ENCODE data around the gene MIEF2.

MIEF2 gene

DNA sequence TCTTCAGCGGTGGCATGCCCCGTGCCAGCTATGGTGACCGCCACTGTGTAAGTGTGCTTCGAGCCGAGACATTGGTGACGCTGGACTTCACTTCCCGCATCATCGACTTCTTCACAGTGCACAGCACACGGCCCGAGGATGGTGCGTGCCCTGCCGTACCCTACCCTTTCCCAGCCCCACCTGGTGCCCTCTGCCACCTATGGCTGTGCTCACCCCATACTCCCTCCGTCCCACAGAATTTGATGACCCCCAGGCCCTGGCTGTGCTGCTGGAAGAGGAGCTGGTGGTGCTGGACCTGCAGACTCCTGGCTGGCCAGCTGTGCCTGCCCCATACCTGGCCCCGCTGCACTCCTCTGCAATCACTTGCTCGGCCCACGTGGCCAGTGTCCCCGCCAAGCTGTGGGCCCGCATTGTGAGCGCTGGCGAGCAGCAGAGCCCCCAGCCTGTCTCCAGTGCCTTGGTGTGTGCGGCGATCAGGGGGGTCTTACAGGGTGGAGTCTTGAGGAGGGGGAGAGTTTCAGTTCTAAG lies 25.5 kb upstream of the MIEF2 start:
- no peak for DNase-seq (ENCODE audit: extremely low read depth in 1 of 2, low read depth in 1 of 2)

GRCh38 chr17:18235743-18236256 lies 24.7 kb upstream of the MIEF2 start:
- no peak for DNase-seq (ENCODE audit: extremely low read depth in 1 of 2, low read depth in 1 of 2)

GRCh38 chr17:18236494-18236893 lies 24.0 kb upstream of the MIEF2 start:
- DNase-seq (ENCODE audit: extremely low read depth in 1 of 2, low read depth in 1 of 2) = no peak

DNA sequence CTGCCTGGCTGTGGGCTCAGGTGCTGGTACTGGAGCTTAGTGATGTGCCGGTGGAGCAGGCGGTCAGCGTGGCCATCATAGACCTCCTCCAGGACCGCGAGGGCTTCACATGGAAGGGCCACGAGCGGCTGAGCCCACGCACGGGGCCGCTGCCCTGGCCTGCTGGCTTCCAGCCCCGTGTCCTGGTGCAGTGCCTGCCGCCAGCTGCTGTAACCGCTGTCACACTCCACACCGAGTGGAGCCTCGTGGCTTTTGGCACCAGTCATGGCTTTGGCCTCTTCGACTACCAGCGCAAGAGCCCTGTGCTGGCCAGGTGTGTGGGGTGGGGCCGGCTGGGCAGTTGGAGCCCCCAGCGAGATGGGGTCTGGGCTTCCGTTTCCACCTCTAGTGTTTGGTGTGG lies 23.0 kb upstream of the MIEF2 start:
- no peak for DNase-seq (ENCODE audit: extremely low read depth in 1 of 2, low read depth in 1 of 2)

DNA sequence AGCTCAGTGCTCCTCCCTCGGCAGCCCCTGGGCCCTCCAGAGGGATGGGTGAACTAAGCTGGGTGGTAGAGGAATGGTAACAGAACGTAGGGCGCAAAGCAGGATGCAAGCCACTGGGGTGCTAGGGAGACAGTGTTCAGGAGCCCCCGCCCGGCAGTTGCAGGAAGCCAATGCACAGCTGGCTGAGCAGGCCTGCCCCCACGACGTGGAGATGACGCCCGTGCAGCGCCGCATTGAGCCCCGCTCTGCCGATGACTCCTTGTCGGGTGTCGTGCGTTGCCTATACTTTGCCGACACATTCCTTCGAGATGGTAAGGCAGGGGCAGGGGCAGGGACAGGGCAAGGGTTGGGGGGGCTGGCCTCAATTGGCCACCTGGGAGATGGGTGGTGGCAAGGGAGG lies 22.2 kb upstream of the MIEF2 start:
- no peak for DNase-seq (ENCODE audit: extremely low read depth in 1 of 2, low read depth in 1 of 2)

DNA sequence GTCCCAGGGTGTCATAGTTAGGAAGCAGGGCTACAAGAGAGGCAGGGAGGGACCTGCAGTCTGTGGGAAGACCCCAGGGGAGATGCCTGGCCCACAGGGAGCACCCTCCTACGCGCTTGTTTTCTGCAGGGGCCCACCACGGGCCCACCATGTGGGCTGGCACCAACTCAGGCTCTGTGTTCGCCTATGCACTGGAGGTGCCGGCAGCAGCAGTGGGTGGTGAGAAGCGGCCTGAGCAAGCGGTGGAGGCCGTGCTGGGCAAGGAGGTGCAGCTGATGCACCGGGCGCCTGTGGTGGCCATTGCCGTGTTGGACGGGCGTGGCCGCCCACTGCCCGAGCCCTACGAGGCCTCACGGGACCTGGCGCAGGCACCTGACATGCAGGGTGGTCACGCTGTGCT lies 20.0 kb upstream of the MIEF2 start:
- DNase-seq (ENCODE audit: extremely low read depth in 1 of 2, low read depth in 1 of 2) = no peak

DNA sequence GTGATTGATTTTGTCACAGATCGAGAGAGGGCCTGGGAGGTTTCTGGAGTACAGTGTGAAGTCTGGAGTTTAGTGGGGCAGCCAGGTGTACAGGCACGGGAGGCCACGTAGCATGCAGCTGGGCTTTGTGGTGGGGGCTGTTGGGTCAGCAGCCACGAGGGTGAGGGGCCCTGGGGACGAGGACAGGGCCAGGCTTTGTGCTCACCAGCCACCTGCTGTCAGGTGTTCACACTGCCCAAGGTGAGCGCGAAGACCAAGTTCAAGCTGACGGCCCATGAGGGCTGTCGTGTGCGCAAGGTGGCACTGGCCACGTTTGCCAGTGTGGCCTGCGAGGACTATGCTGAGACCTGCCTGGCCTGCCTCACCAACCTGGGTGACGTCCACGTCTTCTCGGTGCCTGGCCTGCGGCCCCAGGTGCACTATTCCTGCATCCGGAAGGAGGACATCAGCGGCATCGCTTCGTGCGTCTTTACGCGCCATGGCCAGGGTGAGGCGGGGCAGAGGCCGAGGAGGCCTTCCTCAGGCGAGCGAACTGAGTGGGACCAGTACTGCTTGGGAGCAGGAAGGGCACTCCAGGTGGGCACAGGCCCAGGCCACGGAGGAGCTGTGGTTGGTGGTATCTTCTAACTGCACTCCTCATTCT lies 19.1 kb upstream of the MIEF2 start:
- no peak for DNase-seq (ENCODE audit: extremely low read depth in 1 of 2, low read depth in 1 of 2)

GRCh38 chr17:18245038-18245776 lies 15.3 kb upstream of the MIEF2 start:
- no peak for DNase-seq (ENCODE audit: extremely low read depth in 1 of 2, low read depth in 1 of 2)

- no peak for DNase-seq (ENCODE audit: extremely low read depth in 1 of 2, low read depth in 1 of 2)
Measured at GRCh38 chr17:18246109-18246725, 14.2 kb upstream of the MIEF2 start.

GRCh38 chr17:18246880-18247612 lies 13.4 kb upstream of the MIEF2 start:
- DNase-seq (ENCODE audit: extremely low read depth in 1 of 2, low read depth in 1 of 2) = no peak

DNA sequence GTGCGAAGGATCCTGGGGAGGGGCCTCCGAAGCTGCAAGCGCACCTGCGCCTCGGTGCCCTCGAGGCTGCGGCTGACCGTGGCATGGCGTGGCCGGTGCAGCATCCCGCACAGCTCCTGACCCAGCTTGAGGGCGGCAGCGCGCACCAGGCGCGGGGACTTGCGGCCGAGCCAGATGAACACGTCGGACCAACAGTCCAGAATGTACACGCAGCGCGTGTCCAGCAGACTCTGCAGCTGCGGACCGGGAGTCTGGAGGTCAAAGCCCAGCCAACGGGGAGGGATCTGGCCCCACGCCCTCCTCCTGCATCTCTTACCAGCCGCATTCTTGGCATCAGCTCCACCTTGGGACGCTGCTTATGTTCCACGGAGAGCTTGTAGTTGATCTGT lies 12.9 kb upstream of the MIEF2 start:
- no peak for DNase-seq (ENCODE audit: extremely low read depth in 1 of 2, low read depth in 1 of 2)

DNA sequence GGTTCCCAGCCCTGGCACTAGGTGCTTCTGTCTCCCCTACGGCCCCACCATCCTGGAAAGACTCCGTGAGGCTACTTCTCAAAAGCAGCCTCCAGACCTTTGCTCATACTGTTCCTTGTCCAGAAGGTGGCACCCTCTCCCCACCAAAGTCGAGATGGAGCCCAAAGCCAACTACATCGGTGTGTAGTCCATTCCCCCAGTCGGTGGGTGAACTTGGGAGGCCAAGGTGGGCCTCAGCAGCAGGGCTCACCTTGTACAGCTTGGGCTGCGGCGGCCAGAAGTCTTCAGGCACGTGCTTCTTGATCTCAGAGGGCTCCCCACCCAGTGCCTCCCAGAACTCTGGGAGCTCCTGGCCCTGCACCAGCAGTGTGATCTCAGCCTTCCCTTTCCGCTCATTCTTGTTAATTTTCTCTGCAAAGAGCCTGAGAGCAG lies 12.1 kb upstream of the MIEF2 start:
- DNase-seq (ENCODE audit: extremely low read depth in 1 of 2, low read depth in 1 of 2) = peak in 1 of 2 donors; percentile 47

- DNase-seq (ENCODE audit: extremely low read depth in 1 of 2, low read depth in 1 of 2) = no peak
Measured at GRCh38 chr17:18248811-18249210, 11.7 kb upstream of the MIEF2 start.

DNA sequence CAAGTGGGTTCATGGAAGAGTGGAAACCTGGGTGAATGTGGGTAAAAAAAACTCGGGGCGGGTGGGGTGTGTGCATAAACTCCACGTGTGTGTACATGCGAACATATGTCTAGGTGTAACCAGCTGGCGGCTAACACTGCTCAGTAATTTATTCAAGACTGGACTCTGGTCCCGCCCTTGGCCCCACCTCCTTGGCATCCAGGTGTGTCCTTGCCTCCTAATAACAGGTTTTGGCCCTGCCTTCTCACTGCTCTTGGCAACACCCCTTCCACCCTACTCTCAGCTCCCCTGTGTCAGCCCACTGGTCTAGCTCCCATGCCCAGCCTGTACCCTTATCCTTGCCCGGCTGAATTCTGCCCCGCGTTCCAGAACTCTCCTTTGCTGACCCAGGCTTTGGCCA lies 10.2 kb upstream of the MIEF2 start:
- DNase-seq (ENCODE audit: extremely low read depth in 1 of 2, low read depth in 1 of 2) = no peak

GRCh38 chr17:18250708-18251107 lies 9.8 kb upstream of the MIEF2 start:
- no peak for DNase-seq (ENCODE audit: extremely low read depth in 1 of 2, low read depth in 1 of 2)

GRCh38 chr17:18251204-18251603 lies 9.3 kb upstream of the MIEF2 start:
- DNase-seq (ENCODE audit: extremely low read depth in 1 of 2, low read depth in 1 of 2) = no peak

GRCh38 chr17:18252160-18252559 lies 8.3 kb upstream of the MIEF2 start:
- no peak for DNase-seq (ENCODE audit: extremely low read depth in 1 of 2, low read depth in 1 of 2)

DNA sequence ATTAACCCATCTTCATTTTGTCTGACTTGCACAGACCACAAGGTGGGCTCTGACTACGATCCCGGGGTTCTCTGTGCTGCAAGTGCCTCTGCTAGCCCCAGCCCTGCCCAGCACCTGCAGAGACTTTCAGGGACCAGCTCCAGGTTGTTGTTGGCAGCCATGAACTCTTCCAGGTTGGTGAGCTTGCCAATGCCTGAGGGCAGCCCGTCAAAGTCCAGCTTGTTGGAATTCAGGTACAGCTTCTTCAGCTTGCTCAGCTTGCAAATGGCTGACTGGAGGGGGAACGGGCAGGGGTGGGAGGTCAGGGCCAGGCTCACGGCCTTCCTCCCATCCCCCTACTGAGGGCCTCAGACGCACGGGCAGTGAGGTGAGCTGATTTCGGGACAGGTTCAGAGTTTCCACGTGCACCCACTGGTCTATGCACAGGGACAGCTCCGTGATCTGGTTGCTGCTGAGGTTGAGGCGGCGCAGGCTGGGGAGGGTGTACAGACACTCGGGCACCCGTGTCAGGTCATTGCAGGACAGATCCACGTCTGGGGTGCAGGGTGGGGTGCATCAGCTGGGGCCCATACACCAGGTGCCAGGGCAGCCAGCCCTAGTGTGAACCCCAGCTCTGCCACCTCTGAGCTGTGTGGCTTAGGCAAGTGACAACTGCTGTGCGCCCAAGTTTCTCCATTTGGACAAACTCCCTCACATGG lies 7.1 kb upstream of the MIEF2 start:
- DNase-seq (ENCODE audit: extremely low read depth in 1 of 2, low read depth in 1 of 2) = no peak

- no peak for DNase-seq (ENCODE audit: extremely low read depth in 1 of 2, low read depth in 1 of 2)
Measured at GRCh38 chr17:18253947-18254821, 6.3 kb upstream of the MIEF2 start.
